GM10248 (cell line): ENCODE data around the gene RAMACL.

ENCODE experiments used
- CTCF ChIA-PET: fragments of 300-600 bp; sonication (Branson Sonifier 250); formaldehyde crosslinking; extraction: SDS; loops from one replicate; lab custom pipeline; 2021; ENCODE audit warnings: antibody characterized with exemption; lab: Yijun Ruan, JAX
- POLR2A ChIA-PET: fragments of 350-650 bp; sonication (Branson Sonifier 250); formaldehyde crosslinking; extraction: SDS; loops from one replicate; lab custom pipeline; 2020; ENCODE audit warnings: antibody characterized with exemption; lab: Yijun Ruan, JAX
- DNase-seq: peaks from one replicate; pipeline ENCODE4 v3.0.0; 2012; ENCODE audit errors: extremely low spot score
- CTCF ChIP-seq: IDR thresholded peaks from 2 replicates; pipeline ENCODE4 v1.5.1; 2012; ENCODE audit warnings: mild to moderate bottlenecking, low read depth; ENCODE audit errors: extremely low read depth, missing control alignments, control extremely low read depth

The RAMACL gene

GRCh38 chr6:166555086-166555485 lies 31.4 kb downstream of the RAMACL start:
- no peak for DNase-seq
- POLR2A ChIA-PET, result no interaction called here
- TF ChIP-seq CTCF, result no peak
- CTCF ChIA-PET, result interaction anchor here (1.2 kb wide), 2 partner anchors 18 to 19 kb away, joined by 3 to 4 read pairs; no protein-coding TSS in a partner anchor

- ChIA-PET POLR2A (no interaction called here), CTCF (interaction anchor here (0.9 kb wide), 1 partner anchor 24 kb away, joined by 3 read pairs; no protein-coding TSS in a partner anchor)
- no peak for DNase-seq
- no peak for TF ChIP-seq CTCF
Observed at GRCh38 chr6:166554316-166554715, 32.2 kb downstream of the RAMACL start.

GRCh38 chr6:166553563-166554271 lies 32.8 kb downstream of the RAMACL start:
- no peak for TF ChIP-seq CTCF
- DNase-seq, result no peak
- ChIA-PET CTCF (interaction anchor here (0.9 kb wide), 1 partner anchor 24 kb away, joined by 3 read pairs; no protein-coding TSS in a partner anchor), POLR2A (no interaction called here)

- ChIA-PET POLR2A (interaction anchor here (0.5 kb wide), 1 partner anchor 75 kb away, joined by 6 read pairs; no protein-coding TSS in a partner anchor), CTCF (no interaction called here)
- TF ChIP-seq CTCF, result no peak
- no peak for DNase-seq
Observed at GRCh38 chr6:166552600-166552999, 33.9 kb downstream of the RAMACL start.

- DNase-seq, result no peak
- ChIA-PET POLR2A (interaction anchor here (0.5 kb wide), 1 partner anchor 75 kb away, joined by 6 read pairs; no protein-coding TSS in a partner anchor), CTCF (no interaction called here)
- TF ChIP-seq CTCF, result no peak
Observed at GRCh38 chr6:166551754-166552495, 34.6 kb downstream of the RAMACL start.

GRCh38 chr6:166546653-166547052 lies 39.8 kb downstream of the RAMACL start:
- POLR2A ChIA-PET, result no interaction called here
- TF ChIP-seq CTCF, result no peak
- DNase-seq, result no peak
- CTCF ChIA-PET, result no interaction called here
